ENCODE results near the gene C12orf75. TPM values are rescaled to one million over a fixed set of nuclear protein-coding genes. Genes with fewer than 3 reads are reported as not detected.

C12orf75 gene
- total and polyA plus RNA-seq, 2 of the 13 experiments (the other 11 are each of a cell fraction or from before 2014, with no cell fraction given), result 16.1 to 19.8 TPM

DNA sequence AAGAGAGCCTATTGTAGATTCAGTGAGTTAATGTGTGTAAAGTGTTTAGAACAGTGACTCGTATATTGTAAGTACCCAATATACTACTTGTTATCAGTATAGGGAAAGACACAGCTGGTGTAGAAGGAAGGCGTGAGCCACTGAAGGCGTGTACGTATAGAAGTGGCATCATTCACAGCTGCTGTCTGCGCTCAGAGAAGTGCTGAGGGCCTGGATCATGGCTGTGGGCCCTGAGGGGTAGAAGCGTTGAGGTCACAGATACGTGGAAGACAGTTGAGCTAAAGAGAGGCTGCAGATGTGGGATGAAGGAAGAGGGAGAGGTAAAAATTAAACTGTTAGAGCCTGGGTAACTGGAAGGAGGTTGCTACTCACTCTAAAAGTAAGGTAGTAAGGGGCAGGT, 5.9 kb downstream of the C12orf75 start:
- ChIA-PET POLR2A (no interaction called here), CTCF (ENCODE audit: low intra/inter-chr PET ratio, low total read pairs) (no interaction called here)
- H3K4me3 ChIP-seq (replicated peaks in 1 of 3; ENCODE audit: insufficient read depth in 1 of 3, low read depth in 2 of 3, low read length in 3 of 3), result no peak overlapping the region
- FAIRE-seq, result no peak
- H4K20me1 ChIP-seq (ENCODE audit: insufficient read depth, low read length), result no peaks in the 10 kb centered on the region
- intact Hi-C loops (cut with micrococcal nuclease; ENCODE audit: unreplicated experiment) (no loop called here), in situ Hi-C loops (cut with HindIII; ENCODE audit: extremely low pct_ligation_motif_present, low pct_unique_long_range_greater_than_20kb) (no loop called here)
- no peak overlapping the region for H3K9ac ChIP-seq (ENCODE audit: insufficient read depth, low read depth, low read length)
- no peaks in the 10 kb centered on the region for H3K36me3 ChIP-seq (replicated peaks in 1 of 2; ENCODE audit: control insufficient read depth in 1 of 2, insufficient read depth in 2 of 2, low read length in 2 of 2)
- no peak overlapping the region for H3K4me2 ChIP-seq (ENCODE audit: low read depth, low read length)
- H3K4me1 ChIP-seq (ENCODE audit: insufficient read depth, low read length), result peaks cover 22% of the 10 kb centered on the region
- no peak overlapping the region for H3K27ac ChIP-seq (ENCODE audit: extremely low read length, insufficient read depth, low read length)
- 94% methylated on average over 7 of the region's 7 CpGs for WGBS (ENCODE audit: low lambda C conversion rate)
- no peak for ATAC-seq
- no peaks in the 10 kb centered on the region for H3K27me3 ChIP-seq (ENCODE audit: control insufficient read depth in 1 of 2, insufficient read depth in 2 of 2, low read length in 2 of 2)
- no TSS peak for BruUV-seq (replicated peaks)
- no peak overlapping the region for H2AFZ ChIP-seq (ENCODE audit: low read length)
- H3K9me3 ChIP-seq (ENCODE audit: low read length), result peaks cover 8% of the 10 kb centered on the region
- H3K79me2 ChIP-seq (ENCODE audit: insufficient read depth, low read length), result no peaks in the 10 kb centered on the region
- no peak for DNase-seq (ENCODE audit: low spot score)
- no peak for TF ChIP-seq ZNF263 (CRISPR knock-in tag; IDR thresholded peaks at IDR 0.05)
- TF ChIP-seq SETDB1 (CRISPR knock-in tag; IDR thresholded peaks at IDR 0.05; ENCODE audit: borderline replicate concordance), result no peak
- no peak for TF ChIP-seq SP140L (CRISPR knock-in tag; IDR thresholded peaks at IDR 0.05; ENCODE audit: borderline replicate concordance)
- TF ChIP-seq AGO1 (IDR thresholded peaks at IDR 0.05; ENCODE audit: low read depth, low read length, poor library complexity, severe bottlenecking), result no peak
- TF ChIP-seq, protein P1, sequence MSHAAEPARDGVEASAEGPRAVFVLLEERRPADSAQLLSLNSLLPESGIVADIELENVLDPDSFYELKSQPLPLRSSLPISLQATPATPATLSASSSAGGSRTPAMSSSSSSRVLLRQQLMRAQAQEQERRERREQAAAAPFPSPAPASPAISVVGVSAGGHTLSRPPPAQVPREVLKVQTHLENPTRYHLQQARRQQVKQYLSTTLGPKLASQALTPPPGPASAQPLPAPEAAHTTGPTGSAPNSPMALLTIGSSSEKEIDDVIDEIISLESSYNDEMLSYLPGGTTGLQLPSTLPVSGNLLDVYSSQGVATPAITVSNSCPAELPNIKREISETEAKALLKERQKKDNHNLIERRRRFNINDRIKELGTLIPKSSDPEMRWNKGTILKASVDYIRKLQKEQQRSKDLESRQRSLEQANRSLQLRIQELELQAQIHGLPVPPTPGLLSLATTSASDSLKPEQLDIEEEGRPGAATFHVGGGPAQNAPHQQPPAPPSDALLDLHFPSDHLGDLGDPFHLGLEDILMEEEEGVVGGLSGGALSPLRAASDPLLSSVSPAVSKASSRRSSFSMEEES (CRISPR knock-in tag; IDR thresholded peaks at IDR 0.05), result no peak
- TF ChIP-seq, protein P2, sequence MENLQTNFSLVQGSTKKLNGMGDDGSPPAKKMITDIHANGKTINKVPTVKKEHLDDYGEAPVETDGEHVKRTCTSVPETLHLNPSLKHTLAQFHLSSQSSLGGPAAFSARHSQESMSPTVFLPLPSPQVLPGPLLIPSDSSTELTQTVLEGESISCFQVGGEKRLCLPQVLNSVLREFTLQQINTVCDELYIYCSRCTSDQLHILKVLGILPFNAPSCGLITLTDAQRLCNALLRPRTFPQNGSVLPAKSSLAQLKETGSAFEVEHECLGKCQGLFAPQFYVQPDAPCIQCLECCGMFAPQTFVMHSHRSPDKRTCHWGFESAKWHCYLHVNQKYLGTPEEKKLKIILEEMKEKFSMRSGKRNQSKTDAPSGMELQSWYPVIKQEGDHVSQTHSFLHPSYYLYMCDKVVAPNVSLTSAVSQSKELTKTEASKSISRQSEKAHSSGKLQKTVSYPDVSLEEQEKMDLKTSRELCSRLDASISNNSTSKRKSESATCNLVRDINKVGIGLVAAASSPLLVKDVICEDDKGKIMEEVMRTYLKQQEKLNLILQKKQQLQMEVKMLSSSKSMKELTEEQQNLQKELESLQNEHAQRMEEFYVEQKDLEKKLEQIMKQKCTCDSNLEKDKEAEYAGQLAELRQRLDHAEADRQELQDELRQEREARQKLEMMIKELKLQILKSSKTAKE (CRISPR knock-in tag; IDR thresholded peaks at IDR 0.05; ENCODE audit: borderline replicate concordance), result no peak
- TF ChIP-seq, protein P3, sequence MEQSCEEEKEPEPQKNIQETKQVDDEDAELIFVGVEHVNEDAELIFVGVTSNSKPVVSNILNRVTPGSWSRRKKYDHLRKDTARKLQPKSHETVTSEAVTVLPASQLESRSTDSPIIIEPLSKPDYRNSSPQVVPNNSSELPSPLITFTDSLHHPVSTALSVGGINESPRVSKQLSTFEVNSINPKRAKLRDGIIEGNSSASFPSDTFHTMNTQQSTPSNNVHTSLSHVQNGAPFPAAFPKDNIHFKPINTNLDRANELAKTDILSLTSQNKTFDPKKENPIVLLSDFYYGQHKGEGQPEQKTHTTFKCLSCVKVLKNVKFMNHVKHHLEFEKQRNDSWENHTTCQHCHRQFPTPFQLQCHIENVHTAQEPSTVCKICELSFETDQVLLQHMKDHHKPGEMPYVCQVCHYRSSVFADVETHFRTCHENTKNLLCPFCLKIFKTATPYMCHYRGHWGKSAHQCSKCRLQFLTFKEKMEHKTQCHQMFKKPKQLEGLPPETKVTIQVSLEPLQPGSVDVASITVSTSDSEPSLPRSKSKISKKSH (CRISPR knock-in tag; IDR thresholded peaks at IDR 0.05; ENCODE audit: borderline replicate concordance), result no peak
- TF ChIP-seq HDAC2 (CRISPR knock-in tag; IDR thresholded peaks at IDR 0.05), result no peak
- TF ChIP-seq, protein P4, sequence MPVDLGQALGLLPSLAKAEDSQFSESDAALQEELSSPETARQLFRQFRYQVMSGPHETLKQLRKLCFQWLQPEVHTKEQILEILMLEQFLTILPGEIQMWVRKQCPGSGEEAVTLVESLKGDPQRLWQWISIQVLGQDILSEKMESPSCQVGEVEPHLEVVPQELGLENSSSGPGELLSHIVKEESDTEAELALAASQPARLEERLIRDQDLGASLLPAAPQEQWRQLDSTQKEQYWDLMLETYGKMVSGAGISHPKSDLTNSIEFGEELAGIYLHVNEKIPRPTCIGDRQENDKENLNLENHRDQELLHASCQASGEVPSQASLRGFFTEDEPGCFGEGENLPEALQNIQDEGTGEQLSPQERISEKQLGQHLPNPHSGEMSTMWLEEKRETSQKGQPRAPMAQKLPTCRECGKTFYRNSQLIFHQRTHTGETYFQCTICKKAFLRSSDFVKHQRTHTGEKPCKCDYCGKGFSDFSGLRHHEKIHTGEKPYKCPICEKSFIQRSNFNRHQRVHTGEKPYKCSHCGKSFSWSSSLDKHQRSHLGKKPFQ (CRISPR knock-in tag; IDR thresholded peaks at IDR 0.05; ENCODE audit: insufficient replicate concordance), result no peak
- TF ChIP-seq ZNF337 (CRISPR knock-in tag; IDR thresholded peaks at IDR 0.05; ENCODE audit: borderline replicate concordance, low read depth), result no peak
- no peak for TF ChIP-seq KAT8 (CRISPR knock-in tag; IDR thresholded peaks at IDR 0.05)
- no peak for TF ChIP-seq CCDC6 (CRISPR knock-in tag; IDR thresholded peaks at IDR 0.05)
- TF ChIP-seq, protein P5, sequence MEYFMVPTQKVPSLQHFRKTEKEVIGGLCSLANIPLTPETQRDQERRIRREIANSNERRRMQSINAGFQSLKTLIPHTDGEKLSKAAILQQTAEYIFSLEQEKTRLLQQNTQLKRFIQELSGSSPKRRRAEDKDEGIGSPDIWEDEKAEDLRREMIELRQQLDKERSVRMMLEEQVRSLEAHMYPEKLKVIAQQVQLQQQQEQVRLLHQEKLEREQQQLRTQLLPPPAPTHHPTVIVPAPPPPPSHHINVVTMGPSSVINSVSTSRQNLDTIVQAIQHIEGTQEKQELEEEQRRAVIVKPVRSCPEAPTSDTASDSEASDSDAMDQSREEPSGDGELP (IDR thresholded peaks at IDR 0.05; ENCODE audit: borderline replicate concordance, low read depth), result no peak

Data from HepG2 (cell line).